ENCODE results near the gene HBEGF. TPM values are rescaled to one million over a fixed set of nuclear protein-coding genes. Genes with fewer than 3 reads are reported as not detected.

The HBEGF gene
- total RNA-seq, 1 donor from 2014 or later = 73.9 TPM

DNA sequence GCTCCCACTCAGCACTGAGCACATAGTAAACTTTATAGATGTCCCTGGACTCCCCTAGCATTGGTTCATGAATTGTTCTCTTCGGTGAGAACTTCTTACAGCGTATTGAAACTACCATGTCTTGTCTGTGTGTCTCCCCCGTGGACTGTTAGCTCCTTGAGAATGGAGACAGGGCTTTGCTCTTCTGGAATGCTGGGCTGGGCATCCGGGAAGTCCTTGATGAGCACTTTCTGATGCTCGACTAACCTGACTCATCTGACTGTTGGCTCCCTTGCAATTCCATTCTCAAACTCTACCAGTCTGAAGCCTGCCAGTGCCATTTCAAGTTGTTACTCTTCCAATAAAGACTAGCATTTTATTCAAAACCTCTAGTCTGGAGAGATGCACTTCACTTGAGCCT lies 28.5 kb downstream of the HBEGF start:
- DNase-seq (ENCODE audit: low spot score) = no peak
- intact Hi-C loops (cut with DNase I) = no loop called here

GRCh38 chr5:140312791-140313189 lies 33.6 kb downstream of the HBEGF start:
- DNase-seq (ENCODE audit: low spot score) = no peak
- intact Hi-C loops (cut with DNase I) = loop anchor here (1.0 kb wide), 1 partner anchor 17 kb away; no protein-coding TSS in a partner anchor

- intact Hi-C loops (cut with DNase I) = loop anchor here (1.0 kb wide), 1 partner anchor 17 kb away; no protein-coding TSS in a partner anchor
- DNase-seq (ENCODE audit: low spot score) = no peak
Observed at GRCh38 chr5:140312067-140312790, 34.2 kb downstream of the HBEGF start.

DNA sequence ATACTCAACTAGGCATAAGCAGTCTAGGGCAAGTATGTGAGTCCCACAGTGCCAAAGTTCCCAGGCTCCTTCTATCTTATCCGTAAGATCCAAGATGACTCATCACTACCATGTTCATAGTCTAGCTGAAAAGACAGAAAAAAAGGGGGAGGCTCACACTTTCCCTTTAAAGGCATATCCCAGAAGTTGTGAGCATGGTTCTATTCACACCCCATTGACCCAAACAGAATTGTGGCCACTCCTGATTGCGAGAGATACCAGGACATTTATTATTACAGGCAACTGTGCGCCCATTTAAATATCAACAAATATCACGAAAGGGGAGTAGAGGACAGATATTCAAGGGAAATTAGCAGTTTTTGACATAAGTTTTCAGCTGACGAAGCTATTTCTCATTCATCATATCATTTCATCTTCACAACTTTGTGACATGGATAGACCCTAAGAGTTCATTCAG lies 35.4 kb downstream of the HBEGF start:
- intact Hi-C loops (cut with DNase I) = no loop called here
- no peak for DNase-seq (ENCODE audit: low spot score)

- DNase-seq (ENCODE audit: low spot score) = no peak
- intact Hi-C loops (cut with DNase I) = no loop called here
Observed at GRCh38 chr5:140310434-140310833, 36.0 kb downstream of the HBEGF start.

DNA sequence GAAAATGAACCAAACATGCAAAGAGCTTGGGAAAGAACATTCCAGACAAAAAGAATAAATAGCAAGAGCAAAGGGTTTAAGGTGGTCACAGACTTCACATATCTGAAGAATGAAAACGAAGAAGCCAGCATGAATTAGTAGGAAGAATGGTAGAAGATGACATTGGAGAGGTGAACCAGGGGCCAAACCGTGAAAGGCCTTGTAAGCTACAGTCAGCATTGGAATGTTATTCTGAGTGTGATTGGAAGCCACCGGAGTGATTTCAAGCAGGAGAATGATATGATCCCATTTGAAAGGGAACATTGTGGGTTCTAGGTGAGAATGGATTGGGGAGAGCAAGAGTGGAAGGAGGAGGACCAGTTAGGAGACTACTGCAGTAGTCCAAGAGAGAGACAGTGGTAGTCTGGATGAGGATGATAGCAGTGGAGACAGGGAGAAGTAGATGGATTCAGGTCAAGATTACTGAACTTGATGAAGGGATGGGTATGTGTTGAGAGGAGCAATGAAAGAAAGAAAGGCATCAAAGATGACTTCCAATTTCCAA lies 36.6 kb downstream of the HBEGF start:
- no peak for DNase-seq (ENCODE audit: low spot score)
- intact Hi-C loops (cut with DNase I) = no loop called here

DNA sequence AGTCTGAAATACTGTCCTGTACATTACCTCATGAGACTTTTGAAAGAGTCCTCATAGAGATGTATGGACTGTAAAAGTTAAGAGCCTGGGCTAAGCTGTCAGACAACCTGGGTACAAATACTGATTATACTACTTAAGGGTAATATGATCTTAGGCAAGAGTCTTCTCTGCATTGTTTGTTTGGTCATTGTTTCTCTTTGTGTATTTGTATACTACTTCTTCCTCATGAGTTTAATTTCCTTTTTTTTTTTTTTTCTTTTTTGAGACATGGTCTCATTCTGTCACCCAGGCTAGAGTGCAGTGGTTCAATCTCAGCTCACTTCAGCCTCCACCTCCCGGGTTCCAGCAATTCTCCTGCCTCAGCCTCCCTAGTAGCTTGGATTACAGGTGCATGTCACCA lies 40.9 kb downstream of the HBEGF start:
- intact Hi-C loops (cut with DNase I) = no loop called here
- no peak for DNase-seq (ENCODE audit: low spot score)

GRCh38 chr5:140303966-140304365 lies 42.4 kb downstream of the HBEGF start:
- intact Hi-C loops (cut with DNase I) = no loop called here
- no peak for DNase-seq (ENCODE audit: low spot score)

DNA sequence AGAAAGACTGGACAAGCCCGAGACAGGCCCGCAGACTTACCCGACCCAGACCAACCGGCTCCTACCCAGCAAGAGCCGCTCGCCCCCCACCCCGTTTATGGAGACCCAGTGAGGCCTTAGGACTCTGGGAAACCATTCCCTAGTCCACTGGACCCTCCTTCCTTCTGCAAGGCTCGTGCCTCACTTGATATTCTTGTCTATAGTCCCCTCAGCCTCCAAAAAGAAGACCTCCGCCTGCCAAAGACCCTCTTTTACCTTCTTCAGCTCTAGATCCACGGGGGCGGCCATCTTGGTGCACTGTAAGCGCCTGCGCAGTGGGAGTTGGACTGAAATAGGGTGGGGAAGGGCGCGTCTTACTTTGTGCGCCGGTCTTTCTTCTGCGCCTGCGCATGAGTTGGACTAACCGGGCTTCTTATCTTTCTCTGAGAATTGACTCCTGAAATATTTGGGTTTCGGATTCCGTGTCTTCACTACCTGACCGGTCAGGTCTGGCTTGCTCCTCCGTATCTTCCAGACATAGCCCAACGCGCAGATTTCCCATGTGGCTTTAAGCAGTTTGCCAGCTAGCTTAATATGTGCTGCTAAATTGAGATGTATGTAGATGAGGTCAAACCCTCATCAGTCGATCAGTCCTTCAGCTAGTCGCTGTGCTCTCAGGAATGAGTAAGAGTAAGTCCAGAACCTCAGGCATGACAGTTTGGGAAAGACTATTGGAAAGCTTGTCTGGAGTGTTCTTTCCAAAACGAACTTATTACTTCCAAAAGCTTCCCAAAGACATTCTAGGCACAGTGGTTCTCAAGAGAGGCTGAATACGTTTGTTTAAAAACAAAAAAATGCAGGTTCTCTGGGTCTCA lies 43.4 kb downstream of the HBEGF start, which contains the start of gene PFDN1:
PFDN1 (minus strand) TSS at position 316 of the 854 bp plus-strand sequence; CDS start at position 288, 28 bp downstream.
- DNase-seq (ENCODE audit: low spot score) = peak; percentile 96
- intact Hi-C loops (cut with DNase I) = no loop called here

DNA sequence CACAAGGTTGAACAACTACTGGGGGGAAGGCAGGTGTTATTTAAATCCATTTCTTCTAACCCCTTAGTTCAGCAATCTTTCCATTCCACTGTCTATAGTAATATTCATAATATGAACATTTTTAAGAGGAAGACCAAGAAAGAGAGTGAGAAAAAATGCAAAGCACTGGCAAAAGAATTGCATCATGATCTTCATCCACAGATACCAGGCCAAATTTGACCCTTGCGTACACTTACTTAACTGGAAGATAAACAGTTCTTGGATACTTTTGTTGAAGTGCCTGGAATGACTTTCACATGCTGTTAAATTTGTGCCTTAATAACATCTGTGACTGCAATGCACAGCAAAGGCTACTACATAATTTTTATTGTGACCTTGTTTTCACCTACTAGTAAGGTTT lies 45.3 kb downstream of the HBEGF start:
- intact Hi-C loops (cut with DNase I) = no loop called here
- DNase-seq (ENCODE audit: low spot score) = no peak

DNA sequence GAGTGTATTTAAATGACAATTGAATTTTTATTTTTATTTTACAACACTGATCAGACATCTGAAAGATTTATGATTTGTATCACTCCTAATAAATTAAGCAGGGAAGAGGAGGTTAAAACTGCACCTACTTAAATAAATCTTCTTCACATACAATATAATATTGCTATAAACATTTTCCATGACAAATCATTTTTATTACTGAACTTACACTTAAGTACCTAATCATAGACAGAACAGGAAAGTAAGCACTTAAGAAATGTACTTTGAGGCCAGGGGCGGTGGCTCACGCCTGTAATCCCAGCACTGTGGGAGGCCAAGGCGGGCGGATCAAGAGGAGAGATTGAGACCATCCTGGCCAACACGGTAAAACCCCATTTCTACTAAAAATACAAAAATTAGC lies 47.3 kb downstream of the HBEGF start:
- intact Hi-C loops (cut with DNase I) = no loop called here
- DNase-seq (ENCODE audit: low spot score) = no peak

DNA sequence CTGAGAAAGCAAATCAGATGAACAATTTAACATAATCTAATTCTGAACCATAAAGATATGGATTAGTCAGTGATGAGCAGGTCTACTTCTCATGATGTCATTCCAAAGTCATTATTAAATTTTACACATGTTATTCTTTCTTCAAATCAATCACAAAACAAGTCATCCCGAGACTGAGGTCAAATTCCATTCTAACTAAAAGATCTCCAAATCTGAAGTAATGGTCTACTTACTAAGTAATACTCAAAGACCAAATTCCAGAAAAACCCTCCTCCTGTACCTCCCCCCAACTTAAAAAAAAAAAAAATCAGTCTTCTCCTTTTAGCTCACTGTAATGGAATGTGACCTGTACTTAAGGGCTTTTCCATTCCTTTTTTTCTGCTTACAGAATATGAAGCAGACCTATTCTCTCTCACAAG lies 48.2 kb downstream of the HBEGF start:
- intact Hi-C loops (cut with DNase I) = no loop called here
- DNase-seq (ENCODE audit: low spot score) = no peak

DNA sequence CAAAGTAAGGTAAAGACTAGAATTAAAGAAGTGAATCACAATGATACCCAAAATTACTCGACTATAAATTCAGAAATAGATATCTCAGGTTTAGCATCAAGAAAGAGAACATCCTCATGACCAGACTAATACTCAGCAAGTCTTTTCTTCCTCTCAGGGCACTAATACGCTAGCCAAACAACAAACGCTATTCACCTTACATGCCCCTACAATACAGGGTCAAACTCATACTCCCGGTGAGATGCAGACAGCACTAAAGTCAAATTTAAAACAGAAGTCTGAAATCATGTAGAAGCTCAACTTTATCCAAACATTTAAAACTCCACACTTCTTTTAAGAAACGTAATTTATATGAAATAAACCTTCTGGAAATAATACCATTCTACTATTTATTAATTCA lies 49.1 kb downstream of the HBEGF start:
- no peak for DNase-seq (ENCODE audit: low spot score)
- intact Hi-C loops (cut with DNase I) = loop anchor here (2.0 kb wide), 1 partner anchor 50 kb away; the partner anchor contains the start of gene HBEGF

GRCh38 chr5:140296289-140296688 lies 50.1 kb downstream of the HBEGF start:
- intact Hi-C loops (cut with DNase I) = loop anchor here (2.0 kb wide), 1 partner anchor 51 kb away; the partner anchor contains the start of gene HBEGF
- no peak for DNase-seq (ENCODE audit: low spot score)

DNA sequence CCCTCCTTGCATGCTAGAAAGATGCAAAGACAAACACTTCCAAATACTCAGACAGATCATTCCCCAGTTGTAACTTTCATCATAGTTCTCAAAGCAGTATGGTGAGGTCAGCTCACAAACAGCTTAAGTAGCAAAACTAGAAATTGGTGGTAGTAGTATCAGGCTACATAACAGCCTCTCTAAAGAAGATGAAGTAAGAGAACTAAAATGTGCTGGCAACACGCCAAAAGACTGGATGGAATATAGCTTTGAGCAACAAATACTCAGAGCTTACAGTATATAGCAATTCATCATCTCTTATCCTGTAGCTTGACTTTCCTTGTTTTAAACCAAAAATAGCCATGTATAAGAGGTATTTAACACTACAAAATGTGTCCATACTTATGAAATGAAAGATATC lies 51.0 kb downstream of the HBEGF start:
- intact Hi-C loops (cut with DNase I) = no loop called here
- no peak for DNase-seq (ENCODE audit: low spot score)

- no peak for DNase-seq (ENCODE audit: low spot score)
- intact Hi-C loops (cut with DNase I) = no loop called here
Observed at GRCh38 chr5:140294753-140295152, 51.6 kb downstream of the HBEGF start.

- intact Hi-C loops (cut with DNase I) = no loop called here
Observed at GRCh38 chr5:140293849-140294100, 52.6 kb downstream of the HBEGF start.

GRCh38 chr5:140293091-140293848 lies 53.1 kb downstream of the HBEGF start:
- intact Hi-C loops (cut with DNase I) = no loop called here
- DNase-seq (ENCODE audit: low spot score) = no peak

More at GRCh38 chr5:140293849-140294100, 52.6 kb downstream of the HBEGF start:
- no peak for DNase-seq (ENCODE audit: low spot score)

GRCh38 chr5:140292212-140293036 lies 54.0 kb downstream of the HBEGF start:
- intact Hi-C loops (cut with DNase I) = no loop called here
- DNase-seq (ENCODE audit: low spot score) = no peak
